Epidermal melanocyte (primary cell): ENCODE measurements around the gene TRHDE.

Experiments
- DNase-seq: peaks from one replicate; pipeline ENCODE4 v3.0.0; 2011; ENCODE audit warnings: low spot score; ENCODE audit not compliant: insufficient read length

TRHDE gene

GRCh38 chr12:72272091-72272661 lies at the start of gene TRHDE:
TRHDE (plus strand) TSS chr12:72272370; CDS start chr12:72272644, 274 bp downstream.
- no peak for DNase-seq

GRCh38 chr12:72226510-72226909 lies 45.7 kb upstream of the TRHDE start:
- DNase-seq, result no peak

- DNase-seq, result no peak
These were observed 43.7 kb upstream of the TRHDE start for GRCh38 chr12:72228424-72228823.

GRCh38 chr12:72230589-72230988 lies 41.6 kb upstream of the TRHDE start:
- DNase-seq, result no peak

GRCh38 chr12:72234886-72235285 lies 37.3 kb upstream of the TRHDE start:
- DNase-seq, result no peak

GRCh38 chr12:72236071-72236705 lies 36.0 kb upstream of the TRHDE start:
- DNase-seq, result no peak

GRCh38 chr12:72241552-72241951 lies 30.6 kb upstream of the TRHDE start:
- DNase-seq, result no peak

GRCh38 chr12:72242946-72243345 lies 29.2 kb upstream of the TRHDE start:
- no peak for DNase-seq

GRCh38 chr12:72246370-72246769 lies 25.8 kb upstream of the TRHDE start:
- no peak for DNase-seq

GRCh38 chr12:72250346-72250745 lies 21.8 kb upstream of the TRHDE start:
- DNase-seq, result no peak

GRCh38 chr12:72256725-72257124 lies 15.4 kb upstream of the TRHDE start:
- no peak for DNase-seq

GRCh38 chr12:72261885-72262284 lies 10.3 kb upstream of the TRHDE start:
- DNase-seq, result no peak

GRCh38 chr12:72264548-72265175 lies 7.5 kb upstream of the TRHDE start:
- no peak for DNase-seq

- no peak for DNase-seq
These were observed 4.2 kb upstream of the TRHDE start for GRCh38 chr12:72267974-72268373.

- DNase-seq, result no peak
These were observed 3.8 kb upstream of the TRHDE start for GRCh38 chr12:72268386-72268785.

GRCh38 chr12:72269491-72269890 lies 2.7 kb upstream of the TRHDE start:
- no peak for DNase-seq

GRCh38 chr12:72270246-72270645 lies 1.9 kb upstream of the TRHDE start:
- DNase-seq, result no peak

- DNase-seq, result no peak
These were observed 1.2 kb upstream of the TRHDE start for GRCh38 chr12:72270961-72271360.

- no peak for DNase-seq
These were observed 599 bp upstream of the TRHDE start for GRCh38 chr12:72271451-72272090.

GRCh38 chr12:72272731-72273498 lies 745 bp downstream of the TRHDE start:
- no peak for DNase-seq

- no peak for DNase-seq
These were observed 1.3 kb downstream of the TRHDE start for GRCh38 chr12:72273499-72273837.

GRCh38 chr12:72273851-72274351 lies 1.7 kb downstream of the TRHDE start:
- DNase-seq, result no peak
